Adipose tissue (tissue), 3 donors: ENCODE data around the gene MFSD12. TPM values are rescaled to one million over a fixed set of nuclear protein-coding genes. Genes with fewer than 3 reads are reported as not detected.
"Not testable (repeated sequence)": the region's sequence is repeated elsewhere in the genome, so short reads cannot be mapped to it uniquely, and the experiment has no call there.

Source experiments
- H3K27ac ChIP-seq: one replicate; pipeline ENCODE4 v1.5.1; 2013; ENCODE audit warnings: low read depth, low read length
- WGBS, 3 donors: extraction: QIAGEN DNeasy Blood & Tissue Kit; methylation state at CpG; one replicate each; pipeline ENCODE4 v1.1.7; 2013; 5-methylcytosine and 5-hydroxymethylcytosine counted together
- polyA plus RNA-seq, 3 donors: library from polyadenylated mRNA; stranded (reverse); fragments of 200-250 nt; gene quantifications; one replicate each; pipeline ENCODE4 v1.2.3, GENCODE V29; 2013
- donor health status: healthy with polysubstance abuse.
- donor health status: Bipolar disorder and iron deficiency.
- donor health status: healthy.

MFSD12 gene
- polyA plus RNA-seq, 3 donors: 26.3 to 32.9 (median 31.8) TPM

DNA sequence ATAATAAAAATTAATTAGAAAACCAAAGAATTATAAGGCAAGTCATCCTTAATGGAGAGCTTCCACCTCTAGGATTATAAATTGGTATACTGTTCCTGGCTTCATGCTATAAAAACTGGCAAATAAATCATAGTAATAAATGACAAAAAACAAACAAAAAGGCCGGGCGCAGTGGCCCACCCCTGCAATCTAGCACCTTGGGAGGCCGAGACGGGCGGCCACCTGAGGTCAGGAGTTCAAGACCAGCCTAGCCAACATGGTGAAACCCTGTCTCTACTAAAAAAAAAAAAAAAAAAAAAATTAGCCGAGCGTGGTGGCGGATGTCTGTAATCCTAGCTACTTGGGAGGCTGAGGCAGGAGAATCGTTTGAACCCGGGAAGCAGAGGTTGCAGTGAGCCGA, 12.7 kb upstream of the MFSD12 start:
- WGBS, 3 donors: 73 to 90% (median 88%) methylated on average over 11 of the region's 11 CpGs
- H3K27ac ChIP-seq: not testable (repeated sequence)

DNA sequence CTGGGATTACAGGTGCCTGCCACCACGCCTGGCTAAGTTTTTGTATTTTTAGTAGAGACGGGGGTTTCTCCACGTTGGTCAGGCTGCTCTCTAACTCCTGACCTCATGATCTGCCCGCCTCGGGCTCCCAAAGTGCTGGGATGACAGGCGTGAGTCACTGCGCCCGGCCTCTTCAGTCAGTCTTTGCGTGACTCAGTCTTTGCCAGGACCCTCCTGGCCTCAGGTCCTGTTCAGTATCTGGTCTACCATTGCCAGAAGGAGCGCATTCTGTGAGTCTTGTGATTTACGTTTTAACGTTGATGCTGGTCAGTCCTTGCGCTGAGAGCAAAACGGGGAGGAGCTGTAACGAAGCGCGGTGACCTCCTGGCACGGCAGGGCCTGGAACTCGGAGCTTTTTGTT, 7.8 kb upstream of the MFSD12 start:
- WGBS, 3 donors: 87 to 92% (median 88%) methylated on average over 19 of the region's 19 CpGs
- no peak overlapping the region for H3K27ac ChIP-seq

DNA sequence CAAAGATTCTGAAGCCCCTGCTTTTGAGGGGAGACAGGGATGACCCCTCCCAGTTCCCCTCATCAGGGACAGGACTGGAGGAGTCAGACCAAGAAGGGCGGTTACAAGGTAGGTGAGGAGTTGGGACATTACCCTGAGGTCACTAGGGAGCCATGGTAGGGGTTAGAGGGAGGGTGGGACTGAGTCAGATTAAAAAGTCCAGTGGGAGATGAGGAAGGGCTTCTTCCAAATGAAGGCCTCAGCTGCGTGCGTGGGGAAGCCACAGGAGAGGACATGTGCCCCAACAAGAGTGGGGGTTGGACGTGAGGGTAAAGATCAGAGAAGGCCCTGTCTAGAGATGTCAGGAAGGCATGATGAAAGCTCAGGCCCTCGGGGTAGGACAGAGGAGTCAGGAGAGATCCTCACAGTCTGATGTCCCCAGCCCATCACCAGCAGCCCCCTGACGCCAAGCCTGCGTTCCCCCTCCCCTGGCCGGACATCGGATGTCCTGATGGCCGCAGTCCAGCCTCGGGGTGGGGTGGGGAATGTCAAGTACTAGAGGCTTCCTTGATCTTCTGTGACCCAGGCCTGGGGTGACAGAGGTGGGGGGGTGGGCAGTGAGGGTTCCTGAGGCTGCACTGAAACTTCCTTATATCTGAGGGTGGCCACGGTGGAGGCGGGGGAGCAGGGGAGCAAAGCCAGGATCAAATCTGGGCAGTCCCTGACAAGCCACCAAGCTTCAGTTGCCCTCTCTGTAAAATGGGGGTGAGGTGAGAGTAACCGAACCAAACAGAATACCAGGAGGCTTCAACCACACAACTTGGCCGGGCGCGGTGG, 6.5 kb upstream of the MFSD12 start:
- WGBS, 3 donors: 69 to 82% (median 81%) methylated on average over 17 of the region's 17 CpGs

DNA sequence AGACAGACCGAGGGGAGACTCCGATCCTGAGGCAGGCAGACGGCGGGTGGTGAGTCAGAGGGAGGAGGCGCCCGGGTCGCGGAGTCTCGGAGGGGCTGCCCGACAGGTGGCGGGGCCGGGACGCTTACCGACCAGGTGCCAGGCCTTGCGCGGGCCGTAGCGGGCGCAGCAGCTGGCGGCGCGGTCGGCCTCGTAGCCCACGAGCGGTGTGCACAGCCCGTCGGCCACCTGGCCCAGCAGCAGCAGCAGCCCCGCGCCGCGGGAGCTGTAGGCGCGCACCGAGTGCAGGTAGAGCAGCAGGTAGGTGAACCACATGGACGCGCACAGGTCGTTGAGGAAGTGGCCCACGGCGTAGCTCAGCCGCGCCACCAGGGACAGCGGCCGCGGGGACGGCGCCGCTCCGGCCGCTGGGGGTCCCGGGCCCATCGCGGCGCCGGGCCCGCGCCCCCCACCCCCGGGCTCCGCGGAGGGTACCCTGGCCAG, 367 bp downstream of the MFSD12 start:
- 0 to 1% (median 0%) methylated on average over 12 to 60 of the region's 60 CpGs for WGBS, 3 donors
- no peak overlapping the region for H3K27ac ChIP-seq

More for the DNA sequence above, 6.5 kb upstream of the MFSD12 start:
- H3K27ac ChIP-seq: no peak overlapping the region

DNA sequence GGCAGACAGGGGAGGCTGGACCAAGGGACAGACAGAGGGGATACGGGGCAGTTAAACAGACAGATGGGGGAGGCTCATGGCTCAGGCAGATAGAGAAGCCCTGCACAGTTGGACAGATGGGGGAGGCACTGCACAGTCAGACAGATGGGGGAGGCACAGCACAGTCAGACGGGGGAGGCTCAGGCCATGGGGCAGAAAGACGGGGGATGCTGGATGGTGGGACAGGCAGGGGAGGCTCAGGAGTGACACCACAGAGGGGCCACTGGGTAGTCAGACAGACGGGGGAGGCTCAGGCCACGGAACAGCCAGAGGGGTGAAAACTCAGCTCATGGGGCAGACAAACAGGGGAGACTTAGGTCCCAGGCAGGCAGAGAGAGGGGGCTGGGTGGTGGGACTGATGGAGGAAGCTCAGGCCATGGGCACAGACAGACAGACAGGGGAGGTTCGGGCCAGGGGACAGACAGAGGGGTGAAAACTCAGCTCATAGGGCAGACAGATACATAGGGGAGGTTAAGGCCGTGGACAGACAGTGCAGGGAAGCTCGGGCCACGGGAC, 886 bp downstream of the MFSD12 start:
- H3K27ac ChIP-seq: no peak overlapping the region
- WGBS, 3 donors: 23 to 29% (median 25%) methylated on average over 9 of the region's 9 CpGs

DNA sequence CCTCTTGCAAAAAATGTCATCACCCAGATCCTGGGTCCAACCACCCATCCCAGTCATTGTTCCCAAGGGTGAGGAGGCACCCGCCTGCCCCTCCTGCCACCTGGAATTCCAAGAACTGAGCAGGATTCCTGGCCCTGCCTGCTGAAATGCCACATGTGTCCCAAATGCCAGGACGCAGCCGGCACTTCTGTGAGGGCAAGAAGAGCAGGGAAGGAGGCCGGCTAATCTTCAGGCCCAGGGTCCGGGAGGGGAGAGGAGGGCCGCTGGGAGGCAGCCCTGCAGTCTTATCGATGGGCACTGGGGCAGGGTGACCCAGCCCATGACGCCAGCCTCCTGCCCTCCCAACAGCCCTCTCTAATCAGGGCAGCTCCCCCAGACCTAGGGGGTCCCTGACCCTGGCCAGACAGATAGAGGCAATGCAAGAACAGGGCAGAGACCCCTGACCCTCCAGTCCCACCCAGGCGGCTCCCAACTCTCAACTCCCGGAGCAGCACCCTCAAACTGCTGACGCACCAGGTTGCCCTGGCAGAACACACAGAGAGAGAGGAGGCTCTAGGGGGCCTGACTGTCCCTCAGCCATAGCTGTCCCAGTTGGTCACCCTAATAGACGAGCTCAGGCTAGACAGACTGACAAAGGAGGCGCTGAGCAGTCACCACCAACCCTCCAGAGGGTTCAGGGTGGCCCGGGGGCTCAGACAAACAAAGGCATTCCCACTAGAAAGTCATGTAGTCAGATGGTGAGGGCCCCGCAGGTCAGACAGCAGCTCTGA, 1.5 kb downstream of the MFSD12 start:
- H3K27ac ChIP-seq: no peak overlapping the region
- WGBS, 3 donors: 68 to 76% (median 70%) methylated on average over 14 to 15 of the region's 15 CpGs

DNA sequence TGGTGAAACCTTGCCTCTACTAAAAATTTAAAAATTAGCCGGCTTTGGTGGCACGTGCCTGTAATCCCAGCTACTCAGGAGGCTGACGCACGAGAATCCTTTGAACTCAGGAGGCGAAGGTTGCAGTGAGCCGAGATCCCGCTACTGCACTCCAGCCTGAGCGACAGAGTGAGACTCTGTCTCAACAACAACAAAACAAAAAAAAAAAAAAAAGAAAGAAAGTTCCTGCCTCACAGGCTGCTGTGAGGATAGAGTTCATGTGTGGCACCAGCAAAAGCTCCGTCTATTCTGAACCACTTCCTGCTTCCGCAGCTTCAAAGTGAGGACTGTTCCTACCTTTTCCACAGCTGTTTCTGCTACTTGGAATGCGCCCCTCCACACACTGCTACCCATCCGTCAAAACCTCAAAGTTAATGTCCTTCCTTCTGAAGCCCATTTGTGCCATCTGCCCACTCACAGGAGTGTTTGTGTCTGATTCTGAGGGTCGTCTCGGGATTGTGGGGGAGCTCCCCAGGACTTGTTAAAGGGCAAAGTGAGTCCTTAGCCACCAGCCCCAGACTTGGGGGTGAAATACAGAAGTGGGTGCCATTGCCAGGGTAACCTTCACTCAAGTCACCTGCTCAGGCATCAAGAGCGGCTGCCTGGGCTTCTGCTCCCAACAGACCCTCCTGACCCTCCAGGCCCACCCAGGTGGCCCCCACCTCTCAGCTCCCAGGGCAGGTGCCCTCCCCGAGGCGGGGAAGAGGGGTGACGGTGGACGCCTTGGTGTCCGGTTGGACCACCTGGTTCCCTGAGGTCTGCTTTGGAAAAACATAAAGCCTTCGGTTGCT, 2.9 kb downstream of the MFSD12 start:
- H3K27ac ChIP-seq: no peak overlapping the region
- 54 to 79% (median 65%) methylated on average over 21 of the region's 21 CpGs for WGBS, 3 donors

DNA sequence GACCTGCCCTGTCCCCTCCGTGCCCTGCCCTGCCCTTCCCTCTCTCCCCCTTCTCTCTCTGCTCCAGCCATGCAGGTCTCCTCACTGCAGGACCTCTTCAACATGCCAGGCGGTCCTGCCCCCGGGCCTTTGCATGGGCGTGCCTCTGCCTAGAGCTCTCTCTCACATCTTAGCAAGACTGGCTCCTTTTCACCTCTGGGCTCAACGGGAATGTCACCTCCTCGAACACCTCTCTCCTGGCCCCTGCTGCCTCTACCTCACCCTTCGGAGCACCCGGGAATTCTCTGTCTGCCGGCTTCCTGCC, 5.6 kb downstream of the MFSD12 start:
- H3K27ac ChIP-seq: no peak overlapping the region
- 71 to 90% (median 80%) methylated on average over 7 to 9 of the region's 9 CpGs for WGBS, 3 donors

DNA sequence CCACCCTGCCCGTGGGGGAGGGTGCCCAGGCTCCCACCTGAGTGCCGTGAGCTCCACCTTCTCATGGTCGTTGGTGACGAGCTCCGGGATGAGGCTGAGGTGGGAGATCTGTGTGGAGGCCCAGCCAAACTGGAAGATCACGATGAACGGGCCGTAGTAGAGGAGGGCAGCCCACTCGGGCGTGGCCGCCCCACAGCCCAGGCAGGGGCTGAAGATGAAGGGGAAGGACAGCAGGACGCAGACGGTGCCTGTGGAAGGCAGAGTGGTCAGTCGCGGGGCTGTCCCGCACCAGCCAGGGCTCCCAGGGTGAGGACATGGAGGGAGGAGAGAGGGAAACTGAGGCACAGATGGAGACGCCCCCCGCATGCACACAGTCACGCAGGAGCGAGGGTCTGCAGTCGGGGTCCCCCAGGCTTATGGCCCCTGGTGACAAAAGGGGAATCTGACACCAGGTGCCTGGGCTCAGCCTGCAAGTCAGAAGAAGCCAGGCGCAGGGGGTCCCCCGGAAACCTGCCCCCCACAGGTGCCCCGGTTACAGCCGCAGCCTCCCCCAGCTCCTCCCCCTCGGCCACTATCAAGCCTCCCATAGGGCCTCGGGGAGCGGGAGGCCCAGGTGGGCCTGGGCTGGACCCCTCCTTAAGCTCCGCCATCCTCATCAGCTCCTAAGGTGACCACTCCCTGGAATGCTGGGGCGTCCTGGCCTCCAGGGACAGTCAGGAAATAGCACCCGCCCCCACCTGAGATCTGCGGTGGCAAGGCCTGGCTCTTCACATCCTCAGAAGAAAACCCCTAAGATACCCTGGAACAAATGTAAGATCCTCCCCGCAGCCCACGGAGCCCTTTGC, 6.2 kb downstream of the MFSD12 start:
- no peak overlapping the region for H3K27ac ChIP-seq
- 89 to 92% (median 90%) methylated on average over 34 of the region's 34 CpGs for WGBS, 3 donors

DNA sequence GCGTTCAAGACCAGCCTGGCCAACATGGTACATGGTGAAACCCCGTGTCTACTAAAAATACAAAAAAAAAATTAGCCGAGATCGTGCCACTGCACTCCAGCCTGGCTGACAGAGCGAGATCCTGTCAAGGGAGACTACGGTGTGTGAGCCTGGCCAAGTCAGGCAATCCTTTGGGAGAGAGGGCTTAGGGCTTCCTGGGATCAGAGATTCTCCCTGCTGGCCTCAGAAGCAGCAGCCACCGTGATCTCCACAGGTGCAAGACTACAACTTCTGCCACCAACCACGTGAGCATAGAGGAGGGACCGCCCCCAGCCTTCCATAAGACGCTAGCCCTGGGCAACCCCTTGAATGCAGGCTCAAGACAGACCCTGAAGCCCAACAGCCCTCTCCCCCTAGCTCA, 7.6 kb downstream of the MFSD12 start:
- H3K27ac ChIP-seq: no peak overlapping the region
- 86 to 88% (median 87%) methylated on average over 10 of the region's 10 CpGs for WGBS, 3 donors

DNA sequence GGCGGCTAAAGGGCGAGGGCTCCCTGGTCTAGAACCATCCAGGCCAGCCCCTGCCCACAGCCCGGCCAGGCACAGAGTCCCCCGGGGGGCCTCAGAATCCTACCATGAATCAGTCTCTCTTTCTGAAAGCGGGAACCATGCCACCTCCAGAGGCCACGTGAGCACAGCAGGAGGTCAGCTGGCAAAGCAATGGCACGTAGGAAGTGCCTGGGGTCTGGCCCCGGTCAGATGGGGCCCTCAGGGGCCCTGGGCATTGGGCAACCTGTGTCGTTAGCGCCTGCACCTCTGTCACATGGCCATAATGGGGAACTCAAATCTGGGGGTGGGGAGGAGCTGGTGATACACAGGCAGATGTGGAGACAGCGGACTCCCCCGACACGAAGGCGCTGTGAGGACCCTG, 8.8 kb downstream of the MFSD12 start:
- 52 to 69% (median 55%) methylated on average over 14 of the region's 14 CpGs for WGBS, 3 donors
- no peak overlapping the region for H3K27ac ChIP-seq

DNA sequence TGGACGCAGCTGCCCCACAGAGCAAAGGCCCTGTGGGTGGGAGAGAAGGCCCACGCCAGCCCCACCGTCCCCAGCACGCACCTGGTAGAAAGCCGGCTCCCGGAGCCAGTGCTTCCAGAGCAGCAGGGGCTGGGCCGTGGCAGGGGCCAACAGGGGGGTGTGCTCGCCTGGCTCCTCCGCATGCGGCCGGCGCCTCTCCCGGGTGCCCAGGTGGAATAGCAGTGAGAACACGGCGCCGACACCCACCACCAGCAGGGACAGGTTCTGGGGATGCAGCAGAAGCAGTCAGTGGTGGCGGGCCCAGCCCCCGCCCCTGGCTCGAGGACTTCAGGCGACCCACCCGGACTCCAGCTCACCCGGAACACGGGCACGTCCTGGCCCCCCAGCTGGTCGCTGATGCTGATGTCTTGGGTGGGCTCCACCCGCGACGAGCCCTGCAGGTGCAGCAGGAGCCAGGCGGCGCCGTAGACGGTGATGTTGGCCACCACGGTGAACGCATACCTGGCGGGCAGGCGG, 9.6 kb downstream of the MFSD12 start:
- H3K27ac ChIP-seq: no peak overlapping the region
- WGBS, 3 donors: 86 to 91% (median 88%) methylated on average over 29 to 36 of the region's 36 CpGs

DNA sequence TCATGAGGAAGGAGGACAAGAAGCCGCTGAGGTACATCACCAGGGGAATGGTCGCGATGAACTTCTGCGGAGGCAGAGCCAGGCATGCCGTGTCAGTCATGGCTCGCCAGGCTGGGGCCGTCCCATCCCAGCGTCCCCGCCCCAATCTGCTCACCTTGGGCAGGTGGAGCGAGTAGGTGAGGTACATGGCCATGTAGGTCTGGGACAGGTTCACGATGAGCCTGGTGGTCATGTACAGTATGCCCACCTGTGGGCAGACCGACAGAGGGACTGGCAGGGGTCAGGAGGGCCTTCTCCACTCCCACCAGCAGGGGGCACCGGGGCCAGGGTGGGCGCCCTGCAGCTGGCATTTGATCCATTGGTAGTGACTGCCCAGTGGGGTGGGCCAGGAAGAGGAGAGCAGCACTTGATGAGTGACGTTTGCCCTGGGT, 10.1 kb downstream of the MFSD12 start:
- WGBS, 3 donors: 85 to 90% (median 88%) methylated on average over 15 of the region's 15 CpGs
- H3K27ac ChIP-seq: no peak overlapping the region

DNA sequence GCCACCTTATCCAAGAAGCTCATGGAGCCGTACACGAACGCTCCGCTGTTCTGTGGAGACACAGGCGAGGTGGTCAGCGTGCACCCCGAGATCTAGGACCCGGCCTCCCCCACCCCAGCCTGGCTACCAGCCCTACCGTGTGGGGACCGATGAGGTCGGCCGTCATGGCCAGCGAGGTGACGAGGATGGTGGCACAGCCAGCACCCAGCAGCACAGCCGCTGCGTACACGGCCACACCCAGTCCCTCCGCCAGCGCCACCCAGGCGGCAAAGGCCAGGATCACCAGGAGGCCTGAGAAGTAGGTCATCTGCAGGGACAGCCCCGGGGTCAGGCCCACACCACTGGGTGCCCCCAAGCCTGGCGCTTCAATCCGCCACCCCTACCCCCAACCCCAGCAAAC, 11.3 kb downstream of the MFSD12 start:
- H3K27ac ChIP-seq: no peak overlapping the region
- WGBS, 3 donors: 86 to 93% (median 89%) methylated on average over 23 of the region's 23 CpGs

DNA sequence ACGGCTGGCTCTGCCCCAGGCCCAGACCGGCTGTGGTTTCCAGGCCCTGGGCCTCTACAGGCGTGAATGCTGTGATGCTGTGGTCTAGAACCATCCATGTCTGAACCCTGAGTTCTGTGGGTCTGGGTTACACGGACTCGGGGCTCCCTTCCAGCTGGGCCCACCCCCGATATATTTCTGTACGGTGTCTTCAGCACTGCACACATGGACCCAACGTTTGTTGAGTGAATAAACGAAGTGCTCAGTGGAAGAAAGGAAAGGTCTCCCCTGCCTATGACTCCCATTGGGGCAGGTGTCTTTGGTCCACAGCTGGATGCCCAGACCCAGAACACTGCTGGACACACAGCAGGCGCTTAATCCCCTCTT, 11.7 kb downstream of the MFSD12 start:
- H3K27ac ChIP-seq: no peak overlapping the region
- WGBS, 3 donors: 76 to 86% (median 77%) methylated on average over 10 of the region's 10 CpGs

DNA sequence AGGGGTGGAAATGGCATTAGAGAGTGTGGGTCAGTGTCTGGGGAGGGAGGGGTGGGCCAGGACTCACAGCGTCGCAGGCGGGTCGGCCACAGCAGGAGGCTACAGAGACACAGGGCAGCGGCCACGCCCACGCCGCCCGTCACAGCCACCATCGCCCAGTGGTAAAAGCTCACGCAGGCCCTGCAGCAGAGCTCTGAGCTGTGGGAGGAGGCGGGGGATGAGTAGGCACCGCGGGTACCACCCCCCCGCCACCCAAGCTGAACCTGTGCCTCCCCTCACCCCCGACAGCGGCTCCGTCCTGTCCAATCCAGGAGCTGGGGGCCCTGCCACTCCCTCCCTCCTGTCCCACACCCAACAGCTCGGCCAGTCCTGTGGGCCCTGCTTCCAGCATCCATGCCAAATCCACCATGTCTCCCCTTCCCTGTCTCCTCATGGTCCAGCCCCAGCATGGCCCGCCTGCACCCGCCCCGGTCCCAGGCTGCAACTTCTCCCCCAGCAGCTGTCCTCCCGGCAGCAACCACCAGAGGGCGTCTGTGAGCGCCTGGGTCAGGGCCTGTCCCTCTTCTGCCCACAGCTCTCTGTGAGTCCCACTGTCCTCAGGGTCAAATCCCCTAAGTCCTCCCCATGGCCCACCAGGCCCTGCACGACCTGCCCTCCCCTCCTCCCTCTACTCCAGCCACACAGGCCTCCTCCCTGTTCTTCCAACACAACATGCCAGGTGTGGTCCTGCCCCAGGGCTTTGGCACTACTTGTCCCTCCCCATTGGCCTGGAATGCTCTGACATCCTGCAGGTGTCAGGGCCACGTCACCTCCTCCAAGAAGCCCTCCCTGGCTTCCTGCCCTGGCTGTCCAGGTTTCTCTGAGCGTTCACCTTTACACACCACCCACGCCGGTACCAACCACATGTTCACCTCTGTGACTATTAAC, 12.4 kb downstream of the MFSD12 start:
- no peak overlapping the region for H3K27ac ChIP-seq
- WGBS, 3 donors: 60 to 67% (median 61%) methylated on average over 21 to 30 of the region's 30 CpGs

DNA sequence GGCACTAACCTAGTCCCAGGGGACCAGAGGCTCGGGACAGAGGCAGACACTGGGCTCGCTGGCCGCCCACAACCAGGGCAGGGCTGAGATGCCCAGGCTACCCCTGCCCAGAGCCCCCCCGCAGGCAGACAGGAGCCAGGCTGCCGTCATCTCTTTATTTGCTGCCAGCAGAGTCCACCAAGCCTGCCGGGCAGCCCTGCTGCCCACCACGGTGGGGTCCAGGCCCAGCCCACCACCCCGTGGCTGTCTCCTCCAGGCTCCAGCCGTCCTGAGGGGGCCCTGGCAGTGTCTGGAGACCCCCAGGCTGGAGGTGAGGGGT, 13.4 kb downstream of the MFSD12 start:
- H3K27ac ChIP-seq: no peak overlapping the region
- WGBS, 3 donors: 77 to 86% (median 85%) methylated on average over 9 of the region's 9 CpGs
